ENCODE data around the gene OPRL1.

OPRL1 gene

DNA sequence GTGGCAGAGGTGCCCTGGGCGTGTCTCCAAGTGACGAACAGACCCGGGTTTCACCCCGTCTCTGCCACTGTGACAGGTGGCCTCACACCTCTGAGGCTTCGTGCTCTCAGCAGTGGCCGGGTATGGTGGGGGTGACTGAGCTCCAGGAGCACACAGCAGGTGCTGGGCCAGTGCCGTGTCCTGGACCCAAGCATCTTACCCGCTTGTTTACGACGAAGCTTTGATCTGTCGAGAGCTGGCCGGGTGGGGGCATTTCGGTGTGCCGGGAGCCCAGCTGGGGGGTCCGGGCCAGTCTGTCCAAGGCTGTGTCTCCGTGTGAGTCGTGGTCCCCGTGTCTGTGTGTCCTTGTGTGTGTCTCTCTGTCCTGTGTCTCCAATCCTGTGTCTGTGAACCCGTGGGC, 11.5 kb downstream of the OPRL1 start:
- H3K36me3 ChIP-seq: 0 out of 2 replicates have a peak, but pooled peaks cover under 1% of the 10 kb centered on the region
- no peak overlapping the region for H3K9ac ChIP-seq
- peaks cover 33% of the 10 kb centered on the region for H4K20me1 ChIP-seq
- no peak for TF ChIP-seq Cebpa-rat (IDR thresholded peaks at IDR 0.05)
- H3K27ac ChIP-seq: no peak overlapping the region
- peaks cover 19% of the 10 kb centered on the region for H3K9me3 ChIP-seq
- peaks cover 23% of the 10 kb centered on the region for H3K27me3 ChIP-seq
- H3K4me3 ChIP-seq: no peak overlapping the region
- H3K4me2 ChIP-seq: no peak overlapping the region
- peaks cover 11% of the 10 kb centered on the region; the same call in 1 of the 2 replicates for H3K4me1 ChIP-seq

DNA sequence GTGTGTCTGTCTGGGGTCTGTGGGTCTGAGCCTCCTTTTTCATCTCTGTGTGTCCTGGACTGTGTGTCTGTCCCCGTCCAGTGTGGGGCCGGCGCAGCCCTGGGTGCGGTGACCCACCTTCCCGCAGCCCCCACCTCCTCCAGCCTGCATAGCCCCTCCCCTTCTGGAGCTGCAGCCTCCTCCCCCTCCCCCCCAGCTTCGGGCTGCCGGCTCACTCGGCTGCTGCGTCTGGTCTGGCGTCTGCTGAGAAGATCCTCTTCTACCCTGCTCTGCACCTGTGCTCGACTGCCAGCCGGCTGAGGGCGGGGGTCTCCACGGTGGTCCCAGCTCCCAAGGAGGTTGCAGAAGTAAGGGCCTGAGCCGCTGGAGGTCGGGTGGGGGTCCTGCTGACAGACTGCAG, 11.9 kb downstream of the OPRL1 start:
- Histone ChIP-seq H4K20me1 (peaks cover 33% of the 10 kb centered on the region), H3K4me1 (peaks cover 11% of the 10 kb centered on the region; the same call in 1 of the 2 replicates), H3K4me3 (no peak overlapping the region), H3K4me2 (0 out of 2 replicates have a peak overlapping the region, but pooled peaks have one; percentile 9), H3K9ac (no peak overlapping the region), H3K9me3 (peaks cover 14% of the 10 kb centered on the region), H3K36me3 (0 out of 2 replicates have a peak, but pooled peaks cover 4% of the 10 kb centered on the region), H3K27ac (no peak overlapping the region), H3K27me3 (peaks cover 23% of the 10 kb centered on the region)
- TF ChIP-seq Cebpa-rat (IDR thresholded peaks at IDR 0.05): no peak

DNA sequence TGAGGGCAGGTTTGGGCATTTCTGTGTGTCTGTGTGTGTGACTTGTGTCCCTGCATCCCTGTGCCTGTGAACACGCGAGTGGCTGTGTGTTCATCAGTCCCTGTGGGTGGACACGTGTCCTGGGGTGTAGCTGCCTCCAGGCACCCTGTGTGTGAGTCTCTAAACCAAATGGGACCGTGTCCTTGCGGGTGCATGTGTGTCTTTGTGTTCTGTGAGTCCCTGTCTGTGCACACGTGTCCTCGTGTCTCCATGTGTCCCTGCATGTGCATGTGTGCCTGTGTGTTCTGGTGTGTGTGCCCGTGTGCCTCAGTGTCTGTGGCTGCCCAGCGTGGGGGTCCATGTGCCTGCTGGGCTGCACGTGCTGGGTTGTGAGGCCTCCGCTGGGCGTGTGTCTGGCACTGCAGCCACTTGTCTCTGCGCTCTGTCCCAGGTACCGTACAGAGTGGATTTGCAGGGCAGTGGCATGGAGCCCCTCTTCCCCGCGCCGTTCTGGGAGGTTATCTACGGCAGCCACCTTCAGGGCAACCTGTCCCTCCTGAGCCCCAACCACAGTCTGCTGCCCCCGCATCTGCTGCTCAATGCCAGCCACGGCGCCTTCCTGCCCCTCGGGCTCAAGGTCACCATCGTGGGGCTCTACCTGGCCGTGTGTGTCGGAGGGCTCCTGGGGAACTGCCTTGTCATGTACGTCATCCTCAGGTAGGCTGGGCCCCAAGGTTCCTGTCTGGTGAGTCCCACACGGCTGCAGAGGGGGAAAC, 12.6 kb downstream of the OPRL1 start:
- no peak for TF ChIP-seq Cebpa-rat (IDR thresholded peaks at IDR 0.05)
- H3K4me2 ChIP-seq: 0 out of 2 replicates have a peak overlapping the region, but pooled peaks have one; percentile 9
- peaks cover 8% of the 10 kb centered on the region; the same call in 1 of the 2 replicates for H3K36me3 ChIP-seq
- peaks cover 10% of the 10 kb centered on the region for H3K9me3 ChIP-seq
- H3K9ac ChIP-seq: no peak overlapping the region
- H3K27ac ChIP-seq: no peak overlapping the region
- H3K27me3 ChIP-seq: peaks cover 23% of the 10 kb centered on the region
- H4K20me1 ChIP-seq: peaks cover 33% of the 10 kb centered on the region
- H3K4me1 ChIP-seq: peaks cover 11% of the 10 kb centered on the region; the same call in 1 of the 2 replicates
- H3K4me3 ChIP-seq: no peak overlapping the region

GRCh38 chr20:64093013-64093503, 13.2 kb downstream of the OPRL1 start:
- Histone ChIP-seq H3K36me3 (peaks cover 13% of the 10 kb centered on the region; the same call in 1 of the 2 replicates), H3K27ac (no peak overlapping the region), H4K20me1 (peaks cover 33% of the 10 kb centered on the region), H3K9me3 (peaks cover 4% of the 10 kb centered on the region), H3K4me1 (peaks cover 11% of the 10 kb centered on the region; the same call in 1 of the 2 replicates), H3K9ac (no peak overlapping the region), H3K4me2 (no peak overlapping the region), H3K27me3 (peaks cover 19% of the 10 kb centered on the region), H3K4me3 (no peak overlapping the region)
- TF ChIP-seq Cebpa-rat (IDR thresholded peaks at IDR 0.05): no peak

- H3K4me1 ChIP-seq: peaks cover 26% of the 10 kb centered on the region
- peaks cover under 1% of the 10 kb centered on the region for H3K27me3 ChIP-seq
- H3K4me2 ChIP-seq: no peak overlapping the region
- no peak overlapping the region for H3K9ac ChIP-seq
- no peak overlapping the region for H3K27ac ChIP-seq
- H4K20me1 ChIP-seq: peaks cover 19% of the 10 kb centered on the region
- H3K4me3 ChIP-seq: no peak overlapping the region
- no peak for TF ChIP-seq Cebpa-rat (IDR thresholded peaks at IDR 0.05)
- no peaks in the 10 kb centered on the region for H3K9me3 ChIP-seq
- H3K36me3 ChIP-seq: peaks cover 27% of the 10 kb centered on the region; the same call in 1 of the 2 replicates
These were observed 15.6 kb downstream of the OPRL1 start for GRCh38 chr20:64095455-64095854.

DNA sequence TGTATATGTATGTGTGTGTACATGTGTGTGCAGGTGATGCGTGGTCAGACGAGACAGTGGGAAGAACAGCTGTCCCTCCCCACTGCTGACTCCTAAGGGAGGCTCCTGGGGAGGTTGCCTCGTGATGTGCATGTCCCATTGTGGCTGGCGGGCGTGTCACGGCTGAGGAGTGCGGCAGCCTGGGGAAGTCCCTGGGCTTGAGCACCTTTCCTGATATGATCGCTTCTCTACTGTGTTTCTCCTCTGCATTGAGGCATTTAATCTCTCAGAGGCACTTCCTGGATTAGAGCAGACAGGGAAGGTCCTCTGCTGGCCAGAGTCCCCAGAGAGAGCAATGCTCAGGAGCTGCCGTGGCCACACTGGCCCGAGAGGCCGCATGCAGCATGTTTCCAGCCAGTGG, 16.0 kb downstream of the OPRL1 start:
- H3K27ac ChIP-seq: no peak overlapping the region
- no peak overlapping the region for H3K9ac ChIP-seq
- H3K4me2 ChIP-seq: no peak overlapping the region
- H3K4me1 ChIP-seq: peaks cover 31% of the 10 kb centered on the region
- H3K4me3 ChIP-seq: no peak overlapping the region
- H3K9me3 ChIP-seq: no peaks in the 10 kb centered on the region
- peaks cover 22% of the 10 kb centered on the region for H4K20me1 ChIP-seq
- TF ChIP-seq Cebpa-rat (IDR thresholded peaks at IDR 0.05): no peak
- peaks cover 27% of the 10 kb centered on the region; the same call in 1 of the 2 replicates for H3K36me3 ChIP-seq
- peaks cover 5% of the 10 kb centered on the region for H3K27me3 ChIP-seq

DNA sequence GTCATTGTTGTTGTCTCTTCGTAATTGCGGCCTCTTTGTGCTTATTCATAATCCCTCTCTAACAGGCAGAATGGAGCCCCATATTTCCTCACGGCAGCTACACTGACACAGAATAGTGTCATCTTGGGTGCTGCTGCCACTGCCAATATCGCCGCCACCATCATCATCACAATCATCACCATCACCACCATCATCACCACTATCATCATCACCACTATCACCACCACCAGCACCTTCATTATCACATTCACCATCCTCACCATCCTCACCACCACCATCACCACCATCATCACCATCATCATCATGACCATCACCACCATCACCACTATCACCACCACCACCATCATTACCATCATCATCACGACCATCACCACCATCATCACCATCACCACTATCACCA, 16.7 kb downstream of the OPRL1 start:
- Histone ChIP-seq H3K36me3 (peaks cover 27% of the 10 kb centered on the region; the same call in 1 of the 2 replicates), H3K27ac (no peak overlapping the region), H4K20me1 (peaks cover 28% of the 10 kb centered on the region), H3K9me3 (no peaks in the 10 kb centered on the region), H3K9ac (no peak overlapping the region), H3K4me3 (no peak overlapping the region), H3K27me3 (peaks cover 11% of the 10 kb centered on the region), H3K4me1 (peaks cover 37% of the 10 kb centered on the region), H3K4me2 (no peak overlapping the region)
- no peak for TF ChIP-seq Cebpa-rat (IDR thresholded peaks at IDR 0.05)

GRCh38 chr20:64098471-64099013, 18.7 kb downstream of the OPRL1 start:
- no peak overlapping the region for H3K4me2 ChIP-seq
- no peak overlapping the region for H3K27ac ChIP-seq

GRCh38 chr20:64099086-64099786, 19.4 kb downstream of the OPRL1 start:
- H3K4me3 ChIP-seq: no peak overlapping the region
- no peak for TF ChIP-seq Cebpa-rat (IDR thresholded peaks at IDR 0.05)
- H3K4me1 ChIP-seq: peaks cover 40% of the 10 kb centered on the region
- H3K27me3 ChIP-seq: peaks cover 38% of the 10 kb centered on the region
- peaks cover 29% of the 10 kb centered on the region; the same call in 1 of the 2 replicates for H4K20me1 ChIP-seq
- no peak overlapping the region for H3K9ac ChIP-seq
- H3K27ac ChIP-seq: no peak overlapping the region
- H3K9me3 ChIP-seq: no peaks in the 10 kb centered on the region
- peak overlapping the region; percentile 88 for H3K4me2 ChIP-seq
- H3K36me3 ChIP-seq: peaks cover 27% of the 10 kb centered on the region; the same call in 1 of the 2 replicates

More at GRCh38 chr20:64098471-64099013, 18.7 kb downstream of the OPRL1 start:
- Histone ChIP-seq H3K4me1 (peaks cover 40% of the 10 kb centered on the region), H3K9me3 (no peaks in the 10 kb centered on the region), H4K20me1 (peaks cover 26% of the 10 kb centered on the region; the same call in 1 of the 2 replicates), H3K36me3 (peaks cover 27% of the 10 kb centered on the region; the same call in 1 of the 2 replicates), H3K9ac (no peak overlapping the region), H3K4me3 (no peak overlapping the region), H3K27me3 (peaks cover 32% of the 10 kb centered on the region)
- TF ChIP-seq Cebpa-rat (IDR thresholded peaks at IDR 0.05): no peak
